ENCODE data around the gene TOM1L2.

TOM1L2 gene

DNA sequence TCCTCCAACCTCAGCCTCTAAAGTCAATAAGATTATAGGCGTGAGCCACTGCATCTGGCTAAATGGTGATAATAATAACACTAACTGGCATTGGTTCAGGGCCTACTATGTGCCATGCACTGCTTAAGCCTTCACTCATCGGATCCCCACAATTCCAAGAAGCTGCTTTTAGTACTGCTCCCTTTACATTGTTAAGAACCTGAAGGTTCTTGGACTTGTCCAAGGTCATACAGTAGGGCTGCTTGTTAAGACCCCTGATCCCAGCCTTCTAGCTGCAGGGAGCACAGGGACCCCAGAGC is 142.0 kb downstream of the TOM1L2 start:
- ChIA-PET POLR2A (interaction anchor here (0.6 kb wide), 1 partner anchor 13 kb away, joined by 3 read pairs; no protein-coding TSS in a partner anchor), CTCF (interaction anchor here (0.6 to 1.4 kb wide), 3 partner anchors 8 to 89 kb away, joined by 3 to 4 read pairs (median 3); no protein-coding TSS in a partner anchor)
- DNase-seq (ENCODE audit: extremely low spot score) = no peak
- TF ChIP-seq ELF4 (IDR thresholded peaks at IDR 0.05) = no peak
- TF ChIP-seq TARDBP (IDR thresholded peaks at IDR 0.05) = no peak
- TF ChIP-seq, protein P1, sequence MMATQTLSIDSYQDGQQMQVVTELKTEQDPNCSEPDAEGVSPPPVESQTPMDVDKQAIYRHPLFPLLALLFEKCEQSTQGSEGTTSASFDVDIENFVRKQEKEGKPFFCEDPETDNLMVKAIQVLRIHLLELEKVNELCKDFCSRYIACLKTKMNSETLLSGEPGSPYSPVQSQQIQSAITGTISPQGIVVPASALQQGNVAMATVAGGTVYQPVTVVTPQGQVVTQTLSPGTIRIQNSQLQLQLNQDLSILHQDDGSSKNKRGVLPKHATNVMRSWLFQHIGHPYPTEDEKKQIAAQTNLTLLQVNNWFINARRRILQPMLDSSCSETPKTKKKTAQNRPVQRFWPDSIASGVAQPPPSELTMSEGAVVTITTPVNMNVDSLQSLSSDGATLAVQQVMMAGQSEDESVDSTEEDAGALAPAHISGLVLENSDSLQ (IDR thresholded peaks at IDR 0.05) = no peak
- no peak for TF ChIP-seq FOXM1 (IDR thresholded peaks at IDR 0.05; ENCODE audit: borderline replicate concordance)
- no peak for TF ChIP-seq NFRKB (IDR thresholded peaks at IDR 0.05)
- TF ChIP-seq ARNT (IDR thresholded peaks at IDR 0.05) = no peak
- no peak for TF ChIP-seq FOXK2 (IDR thresholded peaks at IDR 0.05)
- no peak for TF ChIP-seq HDGF (IDR thresholded peaks at IDR 0.05; ENCODE audit: borderline replicate concordance)
- no peak for TF ChIP-seq BHLHE40 (IDR thresholded peaks at IDR 0.05; ENCODE audit: borderline replicate concordance)
- no peak for TF ChIP-seq SP1 (IDR thresholded peaks at IDR 0.05)
- TF ChIP-seq SUZ12 (IDR thresholded peaks at IDR 0.05) = no peak
- no peak for TF ChIP-seq CTBP1 (IDR thresholded peaks at IDR 0.05; ENCODE audit: borderline replicate concordance)
- TF ChIP-seq L3MBTL2 (conservative IDR thresholded peaks at IDR 0.05) = no peak
- no peak for TF ChIP-seq LEF1 (IDR thresholded peaks at IDR 0.05; ENCODE audit: borderline replicate concordance)

DNA sequence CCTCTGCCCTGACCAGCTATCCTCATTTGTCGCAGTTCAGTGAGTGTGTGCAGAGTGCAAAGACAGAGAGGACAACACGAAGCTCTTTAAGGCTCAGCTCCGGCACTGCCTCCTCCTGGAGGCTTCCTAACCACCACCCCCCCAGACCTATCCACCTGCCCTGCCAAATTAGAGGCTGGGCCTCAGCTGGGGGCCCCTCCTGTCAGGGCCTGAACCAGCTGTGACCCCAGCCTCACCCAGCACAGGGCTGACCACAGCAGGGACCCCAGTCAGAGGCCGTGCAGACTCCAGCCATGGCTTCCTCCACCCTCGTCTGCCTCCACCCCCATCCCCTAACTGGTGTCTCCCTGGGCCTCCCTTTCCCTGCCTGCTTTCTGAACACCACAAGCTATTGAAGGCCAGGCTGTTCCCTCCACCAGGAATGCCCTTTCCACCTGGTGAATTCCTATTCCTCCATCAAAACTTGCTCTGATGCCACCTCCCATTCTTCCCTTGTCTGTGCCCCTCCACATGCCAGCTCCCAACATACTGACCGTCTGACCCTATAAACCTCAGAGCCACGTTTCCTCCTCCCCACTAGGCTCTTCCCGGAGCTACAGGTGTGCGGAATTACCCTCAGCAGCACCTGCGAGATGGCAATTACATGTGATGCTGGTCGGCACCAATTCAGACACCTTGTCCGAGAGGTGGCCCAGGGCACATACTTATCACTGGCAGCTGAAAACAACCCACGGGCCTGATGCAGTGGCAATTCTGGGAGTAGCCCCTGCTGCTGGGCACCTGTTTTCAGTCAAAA is 144.2 kb downstream of the TOM1L2 start:
- POLR2A ChIA-PET = interaction anchor here (1.2 to 24.8 kb wide), 3 partner anchors 8 to 44 kb away, joined by 3 to 369 read pairs (median 3); partner anchors contain the start of gene SREBF1
- CTCF ChIA-PET = interaction anchor here (1.1 kb wide), 2 partner anchors 8 to 15 kb away, joined by 3 read pairs; partner anchors contain the start of gene SREBF1
- TF ChIP-seq ARNT (IDR thresholded peaks at IDR 0.05) = no peak
- no peak for TF ChIP-seq L3MBTL2 (conservative IDR thresholded peaks at IDR 0.05)
- TF ChIP-seq FOXA1 (IDR thresholded peaks at IDR 0.05) = no peak
- TF ChIP-seq ELF4 (IDR thresholded peaks at IDR 0.05) = no peak
- TF ChIP-seq ZNF384 (IDR thresholded peaks at IDR 0.05) = no peak
- TF ChIP-seq CTBP1 (IDR thresholded peaks at IDR 0.05; ENCODE audit: borderline replicate concordance) = no peak
- TF ChIP-seq, protein P1 (IDR thresholded peaks at IDR 0.05) = no peak
- no peak for TF ChIP-seq SP1 (IDR thresholded peaks at IDR 0.05)
- TF ChIP-seq NFRKB (IDR thresholded peaks at IDR 0.05) = no peak
- TF ChIP-seq FOXK2 (IDR thresholded peaks at IDR 0.05) = no peak
- no peak for TF ChIP-seq FOXM1 (IDR thresholded peaks at IDR 0.05; ENCODE audit: borderline replicate concordance)
- no peak for TF ChIP-seq BHLHE40 (IDR thresholded peaks at IDR 0.05; ENCODE audit: borderline replicate concordance)
- TF ChIP-seq SUZ12 (IDR thresholded peaks at IDR 0.05) = no peak
- TF ChIP-seq LEF1 (IDR thresholded peaks at IDR 0.05; ENCODE audit: borderline replicate concordance) = no peak
- no peak for TF ChIP-seq TARDBP (IDR thresholded peaks at IDR 0.05)
- no peak for TF ChIP-seq HDGF (IDR thresholded peaks at IDR 0.05; ENCODE audit: borderline replicate concordance)
- no peak for DNase-seq (ENCODE audit: extremely low spot score)

DNA sequence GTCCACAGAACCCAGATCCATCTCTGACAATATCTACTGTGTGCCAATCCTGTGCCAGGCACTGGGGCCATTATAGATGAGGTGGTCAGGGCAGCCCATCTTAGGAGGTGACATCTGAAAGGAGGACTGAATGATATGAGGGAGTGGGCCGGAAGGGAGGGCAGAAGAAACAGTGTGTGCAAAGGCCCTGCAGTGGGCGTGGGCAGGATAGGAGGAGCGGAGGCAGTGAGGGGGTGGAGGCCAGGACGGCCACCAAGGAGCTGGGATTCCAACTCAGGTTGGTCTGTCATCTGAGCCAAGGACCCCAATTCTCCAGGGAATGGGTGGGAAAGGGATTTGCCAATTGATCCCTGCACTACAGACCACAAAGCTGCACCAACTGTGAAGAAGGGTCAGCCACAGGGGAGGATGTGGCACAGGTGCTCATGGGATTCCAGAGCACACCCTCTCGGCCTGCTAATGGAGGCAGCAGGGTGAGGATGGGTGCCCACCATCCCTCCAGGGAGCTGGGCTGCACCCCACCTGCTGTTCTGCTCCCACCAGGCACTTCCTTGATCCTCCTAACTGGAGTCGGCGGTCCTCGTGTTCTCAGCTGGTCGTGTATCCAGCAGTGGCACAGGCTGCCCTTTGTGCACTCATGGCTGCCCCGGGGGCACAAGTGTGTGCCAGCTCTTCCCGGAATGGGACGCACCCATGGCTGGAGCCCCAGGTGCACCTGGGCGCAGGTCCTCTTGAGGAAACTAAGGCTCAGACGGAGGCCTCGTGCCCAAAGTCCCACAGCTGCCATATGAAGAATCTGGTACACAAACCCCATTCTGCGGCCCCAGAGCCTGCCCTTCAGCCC is 145.0 kb downstream of the TOM1L2 start:
- TF ChIP-seq SUZ12 (IDR thresholded peaks at IDR 0.05) (no peak), FOXM1 (IDR thresholded peaks at IDR 0.05; ENCODE audit: borderline replicate concordance) (no peak)
- POLR2A ChIA-PET = interaction anchor here (0.7 to 24.8 kb wide), 3 partner anchors 9 to 43 kb away, joined by 3 to 369 read pairs (median 3); partner anchors contain the start of gene SREBF1
- DNase-seq (ENCODE audit: extremely low spot score) = no peak
- CTCF ChIA-PET = interaction anchor here (0.7 to 1.1 kb wide), 2 partner anchors 9 to 12 kb away, joined by 3 read pairs; partner anchors contain the start of gene SREBF1

DNA sequence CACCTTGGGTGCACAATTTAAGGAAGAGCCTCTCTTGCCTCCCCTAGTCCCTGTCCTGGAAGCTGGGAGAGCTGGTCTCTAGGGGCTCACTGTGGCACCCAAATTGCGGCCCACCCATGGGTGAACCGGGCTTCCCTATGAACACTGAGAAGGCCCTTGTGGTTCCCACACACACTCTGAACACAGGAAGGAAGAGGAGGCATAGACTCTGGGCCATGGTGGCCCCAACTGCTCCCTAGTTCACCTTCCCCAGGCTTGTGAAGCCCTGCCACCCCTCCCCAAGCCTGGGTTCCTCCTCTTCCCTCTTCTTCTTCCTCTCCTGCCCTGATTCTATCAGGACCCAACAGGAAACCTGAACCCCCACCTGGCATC is 145.9 kb downstream of the TOM1L2 start:
- TF ChIP-seq TARDBP (IDR thresholded peaks at IDR 0.05) = no peak
- TF ChIP-seq L3MBTL2 (conservative IDR thresholded peaks at IDR 0.05) = no peak
- no peak for TF ChIP-seq CTBP1 (IDR thresholded peaks at IDR 0.05; ENCODE audit: borderline replicate concordance)
- no peak for TF ChIP-seq NFRKB (IDR thresholded peaks at IDR 0.05)
- TF ChIP-seq, protein P1 (IDR thresholded peaks at IDR 0.05) = no peak
- TF ChIP-seq FOXK2 (IDR thresholded peaks at IDR 0.05) = no peak
- no peak for TF ChIP-seq ELF4 (IDR thresholded peaks at IDR 0.05)
- TF ChIP-seq FOXA1 (IDR thresholded peaks at IDR 0.05) = no peak
- DNase-seq (ENCODE audit: extremely low spot score) = no peak
- ChIA-PET CTCF (interaction anchor here (0.6 kb wide), 1 partner anchor 374 kb away, joined by 12 read pairs; no protein-coding TSS in a partner anchor), POLR2A (interaction anchor here (0.7 to 24.8 kb wide), 2 partner anchors 9 to 144 kb away, joined by 4 to 369 read pairs; partner anchors contain the start of gene SREBF1)

DNA sequence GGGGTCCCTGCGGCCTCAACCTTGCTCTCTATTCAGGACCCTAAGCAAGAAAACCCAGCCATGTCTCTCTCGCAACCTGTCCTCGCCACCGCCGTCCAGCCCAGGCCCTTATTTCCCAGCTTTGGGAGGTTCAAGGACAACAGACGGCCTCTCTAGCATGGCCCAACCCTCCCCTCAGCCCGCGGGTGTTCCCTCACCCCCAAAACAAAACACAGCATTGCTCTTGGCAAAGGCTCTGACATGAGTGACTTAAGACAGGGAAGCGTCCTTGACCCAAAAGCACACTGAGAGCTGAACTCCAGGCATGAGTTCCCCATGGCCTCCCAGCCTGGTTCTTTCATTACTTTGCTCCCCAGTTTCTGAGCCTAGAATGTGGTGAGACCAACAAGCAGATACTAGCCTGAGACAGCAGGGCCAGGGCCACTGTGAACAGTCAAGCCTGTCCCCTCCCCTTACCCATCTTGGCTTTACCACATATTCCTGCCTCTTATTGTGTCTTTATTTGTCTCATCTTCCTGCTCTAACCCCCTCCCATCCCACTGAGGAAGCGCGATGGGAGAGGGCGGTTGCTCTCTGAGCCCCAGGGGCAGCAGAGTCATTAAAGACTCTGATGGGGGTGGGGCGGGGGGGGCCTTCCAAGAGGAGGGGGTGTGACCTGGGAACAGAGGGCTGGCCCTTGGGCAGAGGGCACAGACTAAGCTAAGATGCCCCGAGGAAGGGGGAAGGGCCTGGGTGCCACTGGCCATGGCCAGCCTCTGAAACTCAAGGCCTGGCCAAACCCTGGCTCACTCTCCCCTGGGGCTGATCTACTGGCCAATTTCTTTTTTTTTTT is 147.2 kb downstream of the TOM1L2 start:
- ChIA-PET POLR2A (interaction anchor here (24.8 kb wide), 1 partner anchor 11 kb away, joined by 369 read pairs; the partner anchor contains the start of gene SREBF1), CTCF (interaction anchor here (0.6 kb wide), 1 partner anchor 50 kb away, joined by 3 read pairs; no protein-coding TSS in a partner anchor)
- no peak for TF ChIP-seq SUZ12 (IDR thresholded peaks at IDR 0.05)
- no peak for TF ChIP-seq FOXM1 (IDR thresholded peaks at IDR 0.05; ENCODE audit: borderline replicate concordance)
- no peak for TF ChIP-seq ARNT (IDR thresholded peaks at IDR 0.05)
- no peak for TF ChIP-seq CTBP1 (IDR thresholded peaks at IDR 0.05; ENCODE audit: borderline replicate concordance)
- no peak for TF ChIP-seq L3MBTL2 (conservative IDR thresholded peaks at IDR 0.05)
- no peak for TF ChIP-seq ELF4 (IDR thresholded peaks at IDR 0.05)
- no peak for TF ChIP-seq FOXK2 (IDR thresholded peaks at IDR 0.05)
- TF ChIP-seq, protein P1 (IDR thresholded peaks at IDR 0.05) = no peak
- no peak for TF ChIP-seq ZNF384 (IDR thresholded peaks at IDR 0.05)
- no peak for TF ChIP-seq TARDBP (IDR thresholded peaks at IDR 0.05)
- TF ChIP-seq FOXA1 (IDR thresholded peaks at IDR 0.05) = no peak
- no peak for DNase-seq (ENCODE audit: extremely low spot score)
